Measurements from ENCODE around the gene PCDHGB1. TPM values are rescaled to one million over a fixed set of nuclear protein-coding genes. Genes with fewer than 3 reads are reported as not detected.
"Not testable (repeated sequence)": the region's sequence is repeated elsewhere in the genome, so short reads cannot be mapped to it uniquely, and the experiment has no call there.

Gene PCDHGB1
- total and polyA plus RNA-seq, 8 donors, result under 0.01 to 1.2 (median 0.43) TPM; not detected in 3

GRCh38 chr5:141338538-141339306, 11.2 kb upstream of the PCDHGB1 start, which contains the start of gene PCDHGA2:
PCDHGA2 (plus strand) TSS chr5:141338760.
- Histone ChIP-seq H3K9me3 (peaks cover 33 to 96% (median 87%) of the 10 kb centered on the region in 4 donors), H3K4me1 (no peaks in the 10 kb centered on the region), H3K4me3 (peak within 1 kb of the TSS in 3 of 4 donors; percentile 18 to 29 (median 26)), H3K27ac (no peak within 1 kb of the TSS), H3K27me3 (peaks cover 0 to 58% (median 15%) of the 10 kb centered on the region in 3 donors), H3K36me3 (no peaks in the 10 kb centered on the region)
- DNase-seq, result peak in 1 of 2 donors; percentile 55
- WGBS, 5 donors, result 8 to 17% (median 13%) methylated on average over 27 of the region's 27 CpGs
- intact Hi-C loops (cut with DNase I; ENCODE audit: low total_unique reads), result no loop called here
- TF ChIP-seq CTCF (IDR thresholded peaks at IDR 0.05) (no peak), EP300 (IDR thresholded peaks at IDR 0.05) (no peak), POLR2AphosphoS5 (IDR thresholded peaks at IDR 0.05) (no peak), POLR2A (IDR thresholded peaks at IDR 0.05) (no peak)

DNA sequence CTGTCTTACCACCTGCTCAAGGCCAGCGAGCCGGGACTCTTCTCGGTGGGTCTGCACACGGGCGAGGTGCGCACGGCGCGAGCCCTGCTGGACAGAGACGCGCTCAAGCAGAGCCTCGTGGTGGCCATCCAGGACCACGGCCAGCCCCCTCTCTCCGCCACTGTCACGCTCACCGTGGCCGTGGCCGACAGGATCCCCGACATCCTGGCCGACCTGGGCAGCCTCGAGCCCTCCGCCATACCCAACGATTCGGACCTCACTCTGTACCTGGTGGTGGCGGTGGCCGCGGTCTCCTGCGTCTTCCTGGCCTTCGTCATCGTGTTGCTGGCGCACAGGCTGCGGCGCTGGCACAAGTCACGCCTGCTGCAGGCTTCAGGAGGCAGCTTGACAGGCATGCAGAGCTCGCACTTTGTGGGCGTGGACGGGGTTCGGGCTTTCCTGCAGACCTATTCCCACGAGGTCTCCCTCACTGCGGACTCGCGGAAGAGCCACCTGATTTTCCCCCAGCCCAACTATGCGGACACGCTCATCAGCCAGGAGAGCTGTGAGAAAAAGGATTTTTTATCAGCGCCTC, 9.0 kb upstream of the PCDHGB1 start:
- H3K36me3 ChIP-seq; intact Hi-C loops (cut with DNase I; ENCODE audit: low total_unique reads); H3K27ac ChIP-seq; H3K4me3 ChIP-seq; DNase-seq; H3K4me1 ChIP-seq: not testable (repeated sequence)
- WGBS, 5 donors, result 42 to 70% (median 62%) methylated on average over 19 to 44 of the region's 45 CpGs
- Histone ChIP-seq H3K9me3 (peaks cover 40 to 100% (median 95%) of the 10 kb centered on the region in 4 donors), H3K27me3 (peaks cover 0 to 66% (median 14%) of the 10 kb centered on the region in 3 donors)

- no peaks in the 10 kb centered on the region for H3K4me1 ChIP-seq
- no peak for TF ChIP-seq POLR2A (IDR thresholded peaks at IDR 0.05)
- no peak for TF ChIP-seq POLR2AphosphoS5 (IDR thresholded peaks at IDR 0.05)
- TF ChIP-seq CTCF (IDR thresholded peaks at IDR 0.05), result no peak
- TF ChIP-seq EP300 (IDR thresholded peaks at IDR 0.05), result no peak
- no peak overlapping the region for H3K27ac ChIP-seq
- peaks cover 0 to 8% (median 0%) of the 10 kb centered on the region in 4 donors for H3K36me3 ChIP-seq
- peaks cover 0 to 65% (median 18%) of the 10 kb centered on the region in 3 donors for H3K27me3 ChIP-seq
- peaks cover 46 to 100% (median 98%) of the 10 kb centered on the region in 4 donors for H3K9me3 ChIP-seq
- WGBS, 5 donors, result 5 to 26% (median 17%) methylated on average over 1 of the region's 1 CpG
- intact Hi-C loops (cut with DNase I; ENCODE audit: low total_unique reads), result no loop called here
- no peak overlapping the region for H3K4me3 ChIP-seq
- no peak for DNase-seq
Measured at GRCh38 chr5:141342773-141343172, 7.1 kb upstream of the PCDHGB1 start.

- intact Hi-C loops (cut with DNase I; ENCODE audit: low total_unique reads), result no loop called here
- peaks cover 42 to 99% (median 96%) of the 10 kb centered on the region in 4 donors for H3K9me3 ChIP-seq
- peak in 1 of 2 donors; percentile 42 for DNase-seq
- WGBS, 5 donors, result 17 to 25% (median 24%) methylated on average over 9 of the region's 9 CpGs
- H3K27ac ChIP-seq, result no peak within 1 kb of the TSS
- peaks cover 0 to 8% (median 0%) of the 10 kb centered on the region in 4 donors for H3K36me3 ChIP-seq
- TF ChIP-seq CTCF (IDR thresholded peaks at IDR 0.05) (no peak), EP300 (IDR thresholded peaks at IDR 0.05) (no peak), POLR2AphosphoS5 (IDR thresholded peaks at IDR 0.05) (no peak), POLR2A (IDR thresholded peaks at IDR 0.05) (no peak)
- no peaks in the 10 kb centered on the region for H3K4me1 ChIP-seq
- H3K27me3 ChIP-seq, result peaks cover 0 to 66% (median 18%) of the 10 kb centered on the region in 3 donors
- H3K4me3 ChIP-seq, result peak within 1 kb of the TSS in 2 of 4 donors; percentile 4 to 17
Measured at GRCh38 chr5:141343242-141343952, 6.5 kb upstream of the PCDHGB1 start, which contains the start of gene PCDHGA3. PCDHGA3 (plus strand) TSS chr5:141343829; CDS start chr5:141344034, 205 bp downstream.
